ENCODE data around the gene MRGPRG. TPM values are rescaled to one million over a fixed set of nuclear protein-coding genes. Genes with fewer than 3 reads are reported as not detected.

Gene MRGPRG
- total RNA-seq, 1 experiment from 2014 or later = not detected

Other genes starting within 250 kb of the MRGPRG start
- gene NAP1L4, start 226.5 kb downstream of the MRGPRG start, total RNA-seq (2021) = 169 and 184 TPM in 2 replicates
- gene CARS1, start 161.4 kb downstream of the MRGPRG start, total RNA-seq (2021) = 76.4 and 106 TPM in 2 replicates
- 28.4 and 30.1 TPM in 2 replicates for gene OSBPL5, start 53.5 kb downstream of the MRGPRG start, total RNA-seq (2021)
- not detected in 2 replicates for gene MRGPRE, start 13.6 kb upstream of the MRGPRG start, total RNA-seq (2021)
- gene ZNF195, start 160.3 kb upstream of the MRGPRG start, total RNA-seq (2021) = 44.3 and 49.2 TPM in 2 replicates